K562 (cell line): ENCODE results near the gene DEGS2. TPM values are rescaled to one million over a fixed set of nuclear protein-coding genes. Genes with fewer than 3 reads are reported as not detected.
A peak's percentile ranks its signal among the peaks of the same experiment; 100 is the strongest.

Source experiments
- CBFA2T2 ChIP-seq: fragments of 450-650 bp; conservative IDR thresholded peaks from 2 replicates; pipeline ENCODE4 v1.6.1; 2017; ENCODE audit warnings: mild to moderate bottlenecking
- DIDO1 ChIP-seq: fragments of 450-650 bp; IDR thresholded peaks from 2 replicates; pipeline ENCODE4 v1.6.1; 2016; ENCODE audit warnings: low read depth, missing biosample characterization, missing genetic modification characterization
- E2F5 ChIP-seq: sonication (generic); formaldehyde crosslinking; IDR thresholded peaks from 2 replicates; pipeline ENCODE4 v1.8.0; 2022; ENCODE audit warnings: mild to moderate bottlenecking, missing genetic modification reagents
- EP300 ChIP-seq: IDR thresholded peaks from 2 replicates; pipeline ENCODE4 v1.6.1; 2012; ENCODE audit warnings: low read length, improper control_type of control experiment
- ETV1 ChIP-seq: fragments of 450-650 bp; conservative IDR thresholded peaks from 2 replicates; pipeline ENCODE4 v1.6.1; 2016; ENCODE audit warnings: missing genetic modification characterization, control low read depth, low read depth, missing compliant biosample characterization
- FOXJ3 ChIP-seq: sonication (generic); formaldehyde crosslinking; IDR thresholded peaks from 2 replicates; pipeline ENCODE4 v1.4.0; 2020; ENCODE audit warnings: mild to moderate bottlenecking, missing genetic modification reagents
- HMGXB4 ChIP-seq: sonication (generic); formaldehyde crosslinking; IDR thresholded peaks from 2 replicates; pipeline ENCODE4 v1.8.1; 2023; ENCODE audit warnings: mild to moderate bottlenecking, missing genetic modification reagents
- HOMEZ ChIP-seq: fragments of 250-450 bp; sonication (Bioruptor Pico); IDR thresholded peaks from 2 replicates; pipeline ENCODE4 v1.4.0; 2020; ENCODE audit warnings: mild to moderate bottlenecking, moderate library complexity
- HOXB6 ChIP-seq: fragments of 250-450 bp; sonication (Bioruptor Pico); IDR thresholded peaks from 2 replicates; pipeline ENCODE4 v1.5.1; 2022; ENCODE audit warnings: mild to moderate bottlenecking, borderline replicate concordance
- JUN ChIP-seq, 2 experiments: sonication (generic) in 1 of 2; formaldehyde crosslinking in 1 of 2; IDR thresholded peaks; 2 replicates each; pipeline versions ENCODE4 v1.6.1 to v1.8.0; 2012 to 2022; ENCODE audit warnings: borderline replicate concordance in 2 of 2, mild to moderate bottlenecking in 2 of 2, improper control_type of control experiment in 1 of 2, low read depth in 1 of 2, low read length in 1 of 2, missing genetic modification reagents in 1 of 2
- KHSRP ChIP-seq: fragments of 450-650 bp; IDR thresholded peaks from 2 replicates; pipeline ENCODE4 v1.6.1; 2017
- MAFG ChIP-seq: fragments of 450-650 bp; conservative IDR thresholded peaks from 2 replicates; pipeline ENCODE4 v1.6.1; 2016; ENCODE audit warnings: missing genetic modification characterization, missing compliant biosample characterization
- MEF2D ChIP-seq: conservative IDR thresholded peaks from 2 replicates; pipeline ENCODE4 v1.6.1; 2016; ENCODE audit warnings: low read depth, missing genetic modification characterization, missing compliant biosample characterization
- MLX ChIP-seq, 2 experiments: fragments of 450-650 bp in 1 of 2; sonication (generic) in 1 of 2; formaldehyde crosslinking; conservative IDR thresholded peaks; 2 replicates each; pipeline versions ENCODE4 v1.4.0 to v1.8.1; 2020 to 2022; ENCODE audit warnings: mild to moderate bottlenecking in 1 of 2, missing genetic modification reagents in 1 of 2
- NR1H2 ChIP-seq: sonication (generic); formaldehyde crosslinking; IDR thresholded peaks from 2 replicates; pipeline ENCODE4 v1.4.0; 2020; ENCODE audit warnings: mild to moderate bottlenecking, missing genetic modification reagents
- NRF1 ChIP-seq, 2 experiments: fragments of 450-650 bp; IDR thresholded peaks in 1 of 2; conservative IDR thresholded peaks in 1 of 2; 2 replicates each; pipeline ENCODE4 v1.6.1; 2014; ENCODE audit warnings: mild to moderate bottlenecking in 2 of 2
- RAD21 ChIP-seq, 2 experiments: fragments of 250-450 bp in 1 of 2; fragments of 450-650 bp in 1 of 2; sonication (Bioruptor Pico) in 1 of 2; formaldehyde crosslinking in 1 of 2; IDR thresholded peaks in 1 of 2; conservative IDR thresholded peaks in 1 of 2; 2 replicates each; pipeline versions ENCODE4 v1.4.0 to v1.8.0; 2020 to 2022; ENCODE audit warnings: mild to moderate bottlenecking in 2 of 2, moderate library complexity in 1 of 2
- RFX7 ChIP-seq: fragments of 250-450 bp; sonication (Bioruptor Pico); IDR thresholded peaks from 2 replicates; pipeline ENCODE4 v1.5.1; 2021; ENCODE audit warnings: mild to moderate bottlenecking
- RNF219 ChIP-seq: fragments of 250-450 bp; sonication (Bioruptor Pico); IDR thresholded peaks from 2 replicates; pipeline ENCODE4 v1.5.0; 2022; ENCODE audit warnings: mild to moderate bottlenecking
- ZNF507 ChIP-seq: conservative IDR thresholded peaks from 2 replicates; pipeline ENCODE4 v1.6.1; 2017; ENCODE audit warnings: missing genetic modification characterization, missing compliant biosample characterization
- ZNF644 ChIP-seq: fragments of 200-800 bp; sonication (Bioruptor generic); IDR thresholded peaks from 2 replicates; pipeline ENCODE4 v1.6.1; 2016; ENCODE audit warnings: low read depth, missing genetic modification characterization, missing compliant biosample characterization
- polyA plus RNA-seq, 8 experiments: library from polyadenylated mRNA; depleted of rRNA in 4 of 8; stranded (reverse) in 5 of 8; unstranded in 3 of 8; fragments of >200 nt; fragmentation: Nextera tagmentation in 2 of 8; fragmentation: Illumina TruSeq in 1 of 8; extraction: Ambion mirVana in 2 of 8; extraction: Trizol in 1 of 8; gene quantifications; 2 replicates each; pipeline versions ENCODE4 v1.2.1 to v1.2.3, GENCODE V29; 2011 to 2014; ENCODE audit warnings: inconsistent platforms in 1 of 8, missing spikeins in 1 of 8
- total RNA-seq, 7 experiments: library from RNA; depleted of rRNA in 6 of 7; stranded (reverse); fragments of >200 nt in 6 of 7; fragmentation: Illumina TruSeq in 2 of 7; extraction: Trizol in 2 of 7; gene quantifications; 2 replicates each; pipeline versions ENCODE4 v1.2.1 to v1.2.3, GENCODE V29; 2011 to 2021; ENCODE audit warnings: low replicate concordance in 1 of 7

DEGS2 gene
- total and polyA plus RNA-seq, 9 of the 15 experiments (the other 6 are each of a cell fraction or from before 2014, with no cell fraction given), result 0.22 to 2.9 (median 0.70) TPM

GRCh38 chr14:100155049-100155621 lies 4.3 kb downstream of the DEGS2 start (continued):
- TF ChIP-seq HMGXB4 (CRISPR knock-in tag), result no peak
- TF ChIP-seq JUN (IDR thresholded peaks at IDR 0.05; ENCODE audit: borderline replicate concordance, low read depth, low read length), result no peak
- TF ChIP-seq JUN (CRISPR knock-in tag; IDR thresholded peaks at IDR 0.05; ENCODE audit: borderline replicate concordance), result no peak
- TF ChIP-seq HOXB6, result no peak
- no peak for TF ChIP-seq MAFG (tag)
- no peak for TF ChIP-seq HOMEZ (CRISPR knock-in tag)
- TF ChIP-seq ZNF644 (tag), result no peak
- TF ChIP-seq FOXJ3 (CRISPR knock-in tag), result no peak
- TF ChIP-seq RAD21 (CRISPR knock-in tag; conservative IDR thresholded peaks at IDR 0.05 in 1 of 2, IDR thresholded peaks at IDR 0.05 in 1 of 2), result peak in 1 of 2 experiments; percentile 77; a peak in 2 of 4 replicates
- TF ChIP-seq MEF2D (tag), result no peak
- no peak for TF ChIP-seq MLX (CRISPR knock-in tag; conservative IDR thresholded peaks at IDR 0.05)
- TF ChIP-seq EP300, result no peak
- no peak for TF ChIP-seq NR1H2 (CRISPR knock-in tag)
- no peak for TF ChIP-seq E2F5 (CRISPR knock-in tag)
- no peak for TF ChIP-seq DIDO1 (tag)
- no peak for TF ChIP-seq RNF219 (CRISPR knock-in tag)
- TF ChIP-seq CBFA2T2, result no peak
- no peak for TF ChIP-seq ETV1
- no peak for TF ChIP-seq KHSRP
- TF ChIP-seq ZNF507, result no peak
- no peak for TF ChIP-seq NRF1 (conservative IDR thresholded peaks at IDR 0.05 in 1 of 2, IDR thresholded peaks at IDR 0.05 in 1 of 2)
- TF ChIP-seq RFX7 (CRISPR knock-in tag), result no peak
